ENCODE data around the gene SESN1.
"Not testable (repeated sequence)": the region's sequence is repeated elsewhere in the genome, so short reads cannot be mapped to it uniquely, and the experiment has no call there.

SESN1 gene

DNA sequence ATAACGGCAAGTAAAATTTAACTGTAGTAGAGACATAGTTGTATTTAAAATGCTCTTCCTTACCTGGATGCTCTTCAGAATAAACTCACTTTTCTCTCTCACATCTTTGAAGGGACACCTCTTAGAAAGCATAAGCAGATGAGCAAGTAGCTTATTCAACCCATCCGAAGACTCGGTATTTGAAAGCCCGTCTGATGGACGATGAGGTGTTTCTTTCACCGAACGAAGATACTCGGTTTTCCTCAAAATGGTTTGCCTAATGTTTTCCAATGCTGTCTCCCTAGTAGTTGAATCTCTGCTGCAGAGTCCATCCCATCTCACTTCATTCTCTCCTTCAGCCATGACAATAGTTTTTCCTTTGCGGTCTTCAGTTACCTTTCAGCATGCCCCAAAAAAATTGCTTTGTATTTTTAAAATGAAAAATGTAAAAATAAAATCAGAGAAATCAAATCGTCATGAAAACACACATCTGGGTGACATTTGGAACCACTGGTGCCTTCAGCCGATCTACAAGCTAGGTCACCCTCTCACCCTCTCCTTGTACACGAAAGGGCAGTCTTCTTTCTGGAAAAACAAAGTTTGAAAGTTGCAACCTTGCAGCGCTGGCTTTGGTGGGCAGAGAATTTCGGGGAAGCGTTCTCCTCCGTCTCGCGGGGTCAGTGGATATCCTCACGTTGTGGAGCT lies 772 bp downstream of the SESN1 start:
- DNase-seq = peak; percentile 8

DNA sequence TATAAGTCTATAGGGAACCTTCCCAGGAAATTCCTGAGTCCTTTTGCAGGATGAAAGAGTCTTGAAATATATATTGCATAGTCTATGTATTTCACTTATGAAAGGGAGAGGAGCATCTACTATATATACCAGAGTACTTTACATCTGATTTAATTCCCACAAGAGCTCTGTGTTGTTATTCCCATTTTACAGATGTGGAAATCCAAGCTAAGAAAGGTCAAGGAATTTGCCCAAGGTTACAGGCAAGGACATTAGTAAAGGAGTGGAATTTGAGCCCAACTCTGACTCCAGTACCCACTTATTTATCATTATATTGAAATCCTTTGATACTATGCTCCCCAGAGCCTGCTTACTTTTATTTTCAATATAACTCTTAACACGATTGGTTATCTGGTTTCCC lies 2.6 kb downstream of the SESN1 start:
- no peak for DNase-seq

DNA sequence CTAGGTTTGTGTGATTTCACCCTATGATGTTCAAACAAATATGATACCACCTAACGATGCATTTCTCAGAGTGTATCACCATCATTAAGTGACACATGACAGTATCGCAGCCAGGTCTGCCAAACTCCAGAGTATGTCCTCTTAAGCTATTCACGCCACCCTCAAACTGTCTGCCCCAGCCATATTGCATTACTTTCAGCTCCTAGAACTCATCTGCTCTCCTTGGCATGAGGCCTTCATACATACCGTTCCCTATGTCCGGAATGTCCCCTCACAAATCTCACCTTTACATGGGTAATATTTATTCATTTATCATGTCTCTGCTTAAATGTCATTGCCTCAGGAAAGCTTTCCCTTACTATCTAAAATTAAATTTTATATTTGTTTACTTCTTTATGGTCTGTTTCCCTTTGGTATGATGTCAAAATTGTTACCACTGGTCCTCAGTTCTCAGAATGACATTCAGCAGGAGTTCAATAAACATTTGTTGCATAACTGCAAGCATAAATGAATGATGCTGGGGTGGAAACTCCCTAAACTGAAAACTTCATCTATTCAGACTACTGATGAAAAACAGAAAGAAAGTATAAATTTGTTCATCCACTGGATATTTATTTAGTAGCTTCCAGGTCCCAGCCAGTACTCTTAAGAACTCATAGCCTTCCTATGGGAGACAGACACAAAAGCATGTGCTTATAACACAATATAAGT lies 3.2 kb downstream of the SESN1 start:
- DNase-seq = no peak

DNA sequence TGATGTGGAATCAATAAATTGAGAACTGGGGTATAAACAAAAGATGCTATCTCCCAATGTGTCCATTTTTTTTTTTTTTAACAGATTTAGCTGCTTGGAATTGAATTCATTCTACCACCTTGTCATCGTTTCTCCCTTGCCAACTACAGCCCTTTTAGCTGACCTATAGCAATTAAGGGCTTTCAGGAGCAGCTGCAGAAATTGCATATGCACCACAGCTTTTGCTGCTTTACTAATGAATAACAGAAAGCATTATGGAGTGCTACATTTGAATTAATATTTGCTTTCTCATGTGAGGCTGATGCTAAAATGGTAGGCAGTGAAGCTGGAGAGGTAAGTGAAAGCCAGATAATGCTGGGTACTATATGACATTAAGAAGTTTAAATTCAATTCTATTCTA lies 5.7 kb downstream of the SESN1 start:
- DNase-seq = peak; percentile 45

DNA sequence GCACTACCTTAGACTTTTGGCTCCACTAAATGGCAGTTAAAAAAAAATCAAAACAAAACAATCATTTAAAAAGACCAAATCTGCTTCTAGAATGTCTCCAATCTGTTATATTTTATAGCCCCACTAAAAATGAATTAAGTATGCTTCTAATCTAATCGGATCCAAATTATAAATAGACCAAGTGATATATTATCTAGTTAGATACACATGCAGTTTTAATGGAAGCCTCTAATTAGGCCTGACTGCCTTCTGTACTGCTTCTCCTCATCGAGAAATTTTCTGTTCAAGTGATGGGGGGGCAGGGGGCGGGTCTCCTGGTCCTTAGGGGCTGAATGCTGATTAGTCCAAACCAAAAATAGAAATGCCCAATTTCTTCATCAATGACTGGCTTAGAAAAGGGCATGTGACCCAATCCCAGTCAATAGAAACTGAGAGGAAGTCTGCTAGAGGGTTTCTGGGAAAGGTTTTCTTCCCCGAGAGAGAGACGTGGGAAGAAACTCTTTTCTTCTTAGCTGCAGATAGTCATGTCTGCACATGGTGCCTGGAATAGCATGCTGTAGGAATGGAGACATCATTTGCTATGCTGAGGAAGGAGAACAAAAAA lies 6.9 kb downstream of the SESN1 start:
- DNase-seq = no peak

DNA sequence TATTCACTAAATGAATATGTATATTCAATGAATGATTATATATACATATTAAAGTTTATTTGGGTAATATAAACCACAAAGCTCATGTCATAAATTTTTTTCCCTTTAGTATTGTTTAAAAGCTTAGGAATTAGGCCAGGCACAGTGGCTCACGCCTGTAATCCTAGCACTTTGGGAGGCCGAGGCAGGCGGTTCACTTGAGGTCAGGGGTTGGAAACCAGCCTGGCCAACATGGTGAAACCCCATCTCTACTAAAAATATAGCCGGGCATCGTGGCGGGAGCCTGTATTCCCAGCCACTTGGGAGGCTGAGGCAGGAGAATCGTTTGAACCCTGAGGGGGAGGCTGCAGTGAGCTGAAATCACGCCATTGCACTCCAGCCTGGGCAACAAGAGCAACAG lies 10.5 kb downstream of the SESN1 start:
- not testable (repeated sequence) for DNase-seq

DNA sequence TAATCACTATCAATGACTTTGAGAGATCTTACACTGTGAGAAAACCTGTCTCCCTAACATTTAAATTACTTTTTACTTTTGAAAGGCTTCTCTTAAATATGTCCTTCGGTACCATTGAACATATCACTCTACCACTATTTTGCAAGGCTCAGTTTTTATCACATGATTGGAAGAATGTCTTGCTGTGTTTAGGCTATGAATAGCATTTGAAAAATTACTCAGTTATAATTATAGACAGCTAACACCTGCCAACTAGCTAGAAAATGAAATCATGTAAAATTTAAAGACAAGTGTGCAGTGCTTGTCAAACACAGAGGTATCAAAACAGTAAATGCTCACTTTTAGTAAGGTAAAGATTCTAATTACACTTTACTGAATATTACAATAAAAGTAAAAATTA lies 11.0 kb downstream of the SESN1 start:
- no peak for DNase-seq

DNA sequence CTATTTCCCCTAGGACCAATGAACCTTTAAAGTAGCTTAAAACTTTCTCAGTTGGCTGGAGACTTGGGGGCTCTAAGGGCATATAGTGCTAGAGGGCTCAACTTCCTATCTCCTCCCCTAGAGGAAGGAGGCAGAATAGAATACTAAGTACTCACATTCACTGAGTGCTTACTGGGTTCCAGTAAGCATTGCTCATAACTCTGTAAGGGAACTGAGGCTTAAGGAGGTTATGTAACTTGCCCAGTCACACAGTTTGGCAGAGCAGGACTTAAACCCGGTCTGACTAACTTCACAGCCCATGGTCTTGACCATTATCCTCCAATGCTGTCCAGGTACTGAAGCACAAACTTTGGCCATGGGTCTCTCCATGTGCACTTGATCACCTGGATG lies 12.5 kb downstream of the SESN1 start:
- no peak for DNase-seq

DNA sequence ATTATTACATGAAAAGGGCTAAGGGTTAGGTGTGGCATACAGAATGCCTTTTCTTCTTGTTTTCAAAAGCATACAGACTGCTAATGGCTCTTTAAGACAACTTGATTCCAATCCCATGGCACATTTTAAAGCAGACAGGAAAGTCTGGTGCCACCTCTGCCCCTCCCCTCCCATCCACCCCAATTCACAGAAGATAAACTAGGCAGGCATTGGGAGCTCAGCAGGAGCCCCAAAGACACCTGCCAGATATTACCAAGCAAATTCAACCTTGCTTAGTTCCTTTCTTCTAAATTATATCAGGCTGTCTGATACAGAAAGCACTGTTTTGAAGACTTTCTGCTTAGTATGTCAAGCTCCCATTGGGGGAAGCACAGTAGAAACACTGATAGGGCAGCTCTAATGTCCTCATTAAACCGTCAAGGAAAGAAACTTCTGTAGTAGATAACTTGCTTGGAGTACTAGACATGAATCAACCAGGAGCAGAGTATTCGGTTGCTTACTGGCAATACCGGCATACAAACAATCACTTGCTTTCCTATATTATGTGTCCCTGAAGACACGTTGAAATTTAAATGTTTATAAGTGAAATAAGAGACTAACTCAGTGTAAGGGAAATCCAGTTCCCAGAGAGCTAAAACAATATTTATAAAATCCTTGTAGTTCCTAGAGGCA lies 13.0 kb downstream of the SESN1 start:
- DNase-seq = no peak

DNA sequence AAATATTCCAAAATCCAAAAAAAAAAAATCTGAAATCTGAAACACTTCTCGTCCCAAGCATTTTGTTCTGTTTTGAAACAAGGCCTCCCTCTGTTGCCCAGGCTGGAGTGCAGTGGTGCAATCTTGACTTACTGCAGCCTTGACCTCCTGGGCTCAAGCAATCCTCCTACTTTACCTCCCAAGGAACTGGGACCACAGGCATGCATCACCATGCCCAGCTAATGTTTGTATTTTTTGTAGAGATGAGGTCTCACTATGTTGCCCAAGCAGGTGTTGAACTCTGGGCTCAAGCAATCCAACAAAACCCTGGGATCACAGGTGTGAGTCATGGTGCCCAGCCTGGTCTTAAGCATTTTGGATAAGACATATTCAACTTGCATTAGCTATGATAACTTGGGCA lies 13.6 kb downstream of the SESN1 start:
- no peak for DNase-seq

DNA sequence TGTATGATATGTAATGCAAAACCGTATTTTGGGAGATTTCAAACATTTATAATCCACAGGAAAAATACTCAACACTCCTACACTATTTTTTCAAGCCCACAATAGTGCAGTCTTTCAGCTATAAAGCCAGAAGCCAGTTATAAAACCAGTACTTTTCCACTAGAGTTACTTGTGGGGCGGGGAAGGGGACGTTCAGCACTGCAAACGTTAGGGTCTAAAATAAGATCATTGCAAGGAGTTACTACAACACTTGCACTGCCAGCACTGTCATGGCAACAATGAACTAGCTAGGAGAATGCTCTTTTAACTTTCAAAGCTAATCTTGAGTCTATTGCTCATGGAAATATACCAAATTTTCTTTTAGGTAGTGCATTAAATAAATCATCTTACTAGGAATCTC lies 14.7 kb downstream of the SESN1 start:
- no peak for DNase-seq

DNA sequence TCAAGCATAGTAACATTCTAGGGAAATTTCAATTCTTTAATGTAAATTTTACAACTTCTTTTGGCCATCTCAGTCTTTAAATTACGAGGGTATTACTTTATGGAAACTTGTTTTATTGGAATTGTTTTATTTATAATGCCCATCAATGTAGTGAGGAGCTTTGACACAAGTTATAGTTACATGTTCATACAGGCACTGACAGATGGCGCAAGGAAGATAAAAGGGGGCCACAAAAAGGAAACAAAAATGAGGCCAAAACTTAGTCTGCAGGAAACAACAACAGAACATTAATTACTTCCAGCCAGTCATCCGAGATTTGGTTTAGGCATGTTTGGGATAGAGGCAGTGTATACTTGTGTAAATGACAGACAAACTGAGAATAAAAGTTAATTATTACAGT lies 18.3 kb downstream of the SESN1 start:
- DNase-seq = no peak

DNA sequence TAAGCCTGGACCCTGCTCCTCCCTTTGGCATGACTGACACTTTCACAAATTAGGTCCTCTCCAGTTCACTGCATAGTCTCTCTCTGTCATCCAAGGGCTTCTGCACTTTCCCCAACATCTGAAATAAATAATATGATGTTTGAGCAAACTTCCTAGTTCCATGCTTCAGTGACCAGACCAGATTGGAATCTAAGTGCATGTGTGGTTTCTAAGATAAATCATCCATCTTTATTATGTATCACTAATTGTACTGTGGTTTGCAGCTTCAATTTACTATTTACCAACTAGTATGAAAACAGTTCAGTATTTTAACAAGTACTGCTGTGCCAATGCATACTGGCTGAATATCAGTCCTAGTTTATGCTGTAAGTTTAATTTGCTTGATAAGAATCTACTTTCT lies 18.7 kb downstream of the SESN1 start:
- no peak for DNase-seq

DNA sequence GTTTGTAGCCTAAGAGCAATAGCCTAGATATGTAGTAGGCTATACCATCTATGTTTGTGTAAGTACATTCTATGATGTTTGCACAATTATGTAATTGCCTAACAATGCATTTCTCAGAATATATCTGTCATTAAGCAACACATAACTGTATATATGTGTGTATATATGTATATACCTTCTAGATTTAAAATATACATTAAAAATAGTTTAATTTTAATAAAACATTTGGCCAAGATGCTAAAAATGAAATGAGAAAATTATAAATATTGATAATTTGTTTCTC lies 20.6 kb downstream of the SESN1 start:
- no peak for DNase-seq

DNA sequence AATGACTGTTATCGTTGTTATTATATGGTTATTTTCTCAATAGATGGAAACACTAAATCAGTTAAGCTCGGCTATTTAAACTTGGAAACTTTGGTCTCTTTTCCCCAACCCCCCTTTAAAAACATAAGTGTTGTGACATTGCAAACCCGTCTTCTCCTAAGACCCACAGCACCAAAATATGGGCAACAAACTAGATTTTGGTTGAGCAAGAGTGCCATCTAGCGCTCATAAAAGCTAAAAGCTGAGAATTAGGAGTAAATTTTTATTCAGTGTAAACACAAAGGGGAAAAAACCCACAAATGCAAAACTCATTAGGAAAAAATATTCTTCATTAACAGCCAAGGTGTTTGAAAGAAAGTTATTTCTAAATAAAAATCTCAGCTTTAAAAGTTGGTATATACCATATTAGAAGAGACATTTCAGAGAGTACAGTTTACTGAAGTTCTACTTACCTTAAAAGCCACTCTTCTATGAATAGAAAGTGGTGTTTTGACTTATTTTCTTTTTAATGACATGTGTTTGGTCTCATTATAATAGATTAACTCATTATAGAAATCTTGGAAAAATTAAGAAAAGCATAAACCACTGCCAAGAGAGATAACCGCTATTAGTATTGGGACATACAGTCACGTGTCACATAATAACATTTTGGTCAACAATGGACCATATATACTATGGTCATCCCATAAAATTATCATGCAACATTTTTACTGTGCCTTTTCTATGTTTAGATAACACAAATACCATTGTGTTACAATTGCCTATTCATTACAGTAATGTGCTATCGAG lies 21.1 kb downstream of the SESN1 start:
- DNase-seq = peak; percentile 66

DNA sequence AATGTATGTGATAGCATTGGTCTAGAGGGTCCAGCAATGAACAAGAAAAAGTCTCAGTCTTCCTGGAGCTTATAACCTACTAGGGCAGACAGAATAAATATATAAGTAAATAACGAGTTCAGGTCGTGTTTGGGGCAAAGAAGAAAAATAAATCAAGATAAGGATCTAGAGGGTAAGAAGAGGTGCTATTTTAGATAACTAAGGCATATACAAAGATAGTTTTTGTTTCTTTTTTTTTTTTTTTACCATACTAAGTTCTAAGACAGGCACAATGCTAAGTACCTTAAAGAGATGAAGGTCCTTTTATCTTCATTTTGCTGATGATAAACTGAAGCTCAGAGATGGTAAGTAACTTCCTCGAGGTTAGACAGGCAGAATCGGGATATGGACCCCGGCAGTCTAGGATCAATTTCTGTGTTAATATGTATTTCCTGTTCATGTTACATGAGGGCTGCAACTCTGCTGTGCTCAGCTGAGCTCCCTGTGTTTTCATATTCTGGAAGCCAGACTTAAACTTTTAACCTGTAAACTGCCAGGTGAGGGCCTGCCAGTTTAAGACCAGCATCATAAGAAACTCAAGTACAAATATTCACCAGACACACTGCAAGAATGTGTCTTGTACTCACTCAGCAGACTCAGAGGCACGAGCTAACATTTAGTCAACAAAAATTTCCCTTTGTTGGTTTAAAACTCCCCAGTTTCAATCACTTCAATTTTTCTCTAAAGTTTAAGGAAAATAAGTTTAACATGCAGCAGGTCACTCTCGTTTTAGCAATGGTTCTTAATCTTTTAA lies 23.3 kb downstream of the SESN1 start:
- no peak for DNase-seq

DNA sequence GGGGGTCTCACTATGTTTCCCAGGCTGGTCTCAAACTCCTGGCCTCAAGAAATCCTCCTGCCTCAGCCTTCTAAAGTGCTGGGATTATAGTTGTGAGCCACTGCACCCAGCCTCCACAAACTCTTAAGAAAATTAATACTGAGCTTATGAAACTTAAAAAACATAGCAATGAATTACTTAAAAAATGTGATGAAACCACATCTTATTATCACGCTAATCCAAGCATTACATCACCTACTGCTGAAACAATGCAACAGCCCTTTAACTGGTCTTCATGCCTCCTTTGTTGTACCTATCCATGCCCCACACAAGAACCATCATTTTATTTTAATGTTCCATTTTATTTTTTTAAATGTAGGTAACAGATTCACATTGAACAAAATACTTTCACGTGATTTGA lies 24.9 kb downstream of the SESN1 start:
- no peak for DNase-seq

DNA sequence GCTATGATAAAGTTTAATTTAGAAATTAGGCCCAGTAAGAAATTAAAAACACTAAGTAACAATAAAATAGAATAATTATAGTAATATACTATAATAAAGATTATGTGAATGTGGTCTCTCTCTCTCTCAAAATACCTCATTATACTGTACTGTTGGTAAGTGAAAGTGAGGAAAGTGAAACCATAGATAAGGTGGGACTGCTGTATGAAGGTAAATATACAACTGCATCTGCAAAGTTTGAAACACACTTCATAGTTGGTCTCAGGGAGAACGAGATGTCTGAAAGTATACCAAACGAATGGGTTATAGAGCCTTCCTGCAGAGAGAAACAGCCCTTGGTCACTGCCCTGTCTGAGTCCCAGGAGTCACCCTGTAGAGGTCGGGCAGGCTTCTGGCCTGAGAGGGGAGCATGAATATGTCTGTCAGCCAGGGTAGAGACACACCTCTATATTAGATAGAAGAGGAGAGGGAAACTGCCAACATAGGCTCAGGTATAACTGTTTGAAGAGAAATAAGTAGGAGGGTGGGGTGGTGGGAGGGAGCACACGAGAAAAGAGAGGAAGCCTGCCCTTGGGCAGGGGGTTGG lies 31.8 kb downstream of the SESN1 start:
- no peak for DNase-seq

DNA sequence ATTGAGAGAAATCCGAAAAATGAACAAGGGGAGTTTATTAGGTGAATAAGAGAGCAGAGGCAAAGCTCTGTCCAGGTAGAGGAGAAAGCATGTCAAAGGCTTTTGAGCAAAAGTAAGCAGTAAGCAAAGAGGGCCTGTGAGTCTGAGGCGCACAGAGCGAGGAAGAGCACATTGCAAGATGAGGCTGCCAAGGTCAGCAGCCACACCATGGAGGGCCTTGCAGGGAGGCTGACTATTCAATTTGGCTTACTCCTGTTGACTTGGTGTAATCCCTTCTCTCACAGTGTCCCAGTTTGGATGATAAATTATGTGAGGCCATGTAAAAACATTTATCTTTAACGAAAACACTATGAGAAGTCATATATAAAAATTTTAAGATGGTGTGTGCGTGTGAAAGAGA lies 32.4 kb downstream of the SESN1 start:
- no peak for DNase-seq

DNA sequence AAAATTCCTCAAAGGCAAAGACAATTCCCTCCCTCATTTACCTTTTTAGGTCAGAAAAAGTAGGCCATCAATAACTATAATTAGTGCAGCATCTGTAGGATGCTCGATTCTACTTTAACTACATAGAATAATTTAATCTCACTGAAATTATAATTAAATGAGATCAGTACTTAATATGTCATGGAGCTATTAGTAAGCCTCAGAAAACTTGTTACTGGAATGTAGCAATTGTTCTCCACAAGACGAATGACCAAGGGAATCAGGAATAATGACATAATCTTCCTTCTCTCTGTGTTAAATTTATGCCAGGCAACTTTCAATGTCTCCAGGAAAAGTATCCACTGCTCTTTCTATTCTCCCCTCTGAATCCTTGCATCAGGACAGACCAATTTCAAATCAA lies 34.1 kb downstream of the SESN1 start:
- no peak for DNase-seq

DNA sequence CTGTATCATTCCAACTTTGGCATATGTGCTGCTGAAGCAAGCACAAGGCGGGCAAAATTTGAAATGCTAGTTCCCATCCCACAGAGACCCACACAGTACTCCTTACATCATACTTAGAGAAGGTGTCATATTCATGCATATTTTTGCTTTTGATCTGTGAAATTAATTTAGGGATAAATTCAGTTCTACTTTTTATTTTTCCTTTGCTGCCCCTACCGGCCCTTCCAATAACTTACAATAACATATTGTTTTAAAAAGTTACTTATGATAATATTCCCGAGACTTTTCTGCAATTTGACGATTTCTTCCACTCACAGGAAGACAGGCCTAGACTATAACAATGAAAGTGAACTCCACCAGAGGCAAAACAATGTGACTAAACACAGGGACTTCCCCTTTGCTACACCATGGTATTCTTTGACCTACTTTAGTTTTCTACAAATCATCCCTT lies 35.0 kb downstream of the SESN1 start:
- peak; percentile 22 for DNase-seq

DNA sequence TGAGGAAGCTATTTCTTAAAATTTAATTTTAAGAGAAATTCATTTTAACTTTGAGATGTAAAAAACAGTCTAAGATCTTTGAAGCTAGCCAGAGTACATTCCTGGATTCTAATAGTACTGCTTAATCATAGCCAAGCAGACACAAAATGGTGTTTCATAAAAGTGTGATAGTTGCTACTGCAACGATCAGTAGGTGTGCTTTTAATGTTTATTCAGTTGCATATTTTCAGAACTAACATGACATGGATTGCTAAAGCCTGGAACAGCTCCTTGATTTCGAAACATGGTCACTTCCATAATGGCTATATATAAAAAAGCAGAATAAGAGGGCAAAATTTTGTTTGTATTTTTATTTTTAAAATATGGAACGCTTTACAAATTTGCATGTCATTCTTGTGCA lies 35.5 kb downstream of the SESN1 start:
- no peak for DNase-seq

All from RPMI8226 (cell line).